Motor neuron (in vitro differentiated cells): Measurements from ENCODE around the gene MAN1B1. TPM values are rescaled to one million over a fixed set of nuclear protein-coding genes. Genes with fewer than 3 reads are reported as not detected.

Source experiments
- ATAC-seq, 8 experiments: fragments of 200-7000 bp; cut with Tn5 transposase; replicated peaks in 6 of 8; 2 replicates each; pipeline ENCODE4 v1.8.0; 2021; ENCODE audit warnings: mild to moderate bottlenecking in 8 of 8, moderate library complexity in 8 of 8
- H3K27ac ChIP-seq, 2 donors: fragments of 250-450 bp; sonication (Bioruptor Pico); 2 replicates each; pipeline ENCODE4 v1.9.0; 2021; ENCODE audit warnings: antibody characterized with exemption in 2 of 2, mild to moderate bottlenecking in 2 of 2, moderate library complexity in 1 of 2
- H3K4me1 ChIP-seq, 2 donors: fragments of 250-450 bp; sonication (Bioruptor Pico); replicated peaks in 1 of 2; 2 replicates each; pipeline ENCODE4 v1.6.1; 2021; ENCODE audit warnings: antibody characterized with exemption in 2 of 2, mild to moderate bottlenecking in 2 of 2, moderate library complexity in 1 of 2
- H3K4me3 ChIP-seq, 5 donors: fragments of 250-450 bp; sonication (Bioruptor Pico); 2 replicates each; pipeline ENCODE4 v1.9.0; 2021; ENCODE audit warnings: antibody characterized with exemption in 5 of 5, mild to moderate bottlenecking in 5 of 5, moderate library complexity in 4 of 5
- WGBS, 10 experiments: fragments of 450-650 bp; shearing (Covaris generic); methylation state at CpG; one replicate each; pipeline ENCODE4 v1.0.0; 2022; 5-methylcytosine and 5-hydroxymethylcytosine counted together
- in situ Hi-C, 9 experiments: fragments of 400-800 bp; cut with MboI; loops; one replicate each; pipeline ENCODE4 v1.15.0; 2021; ENCODE audit warnings: low sequenced_read_pairs in 9 of 9, low pct_unique_long_range_greater_than_20kb in 2 of 9; ENCODE audit not compliant: unreplicated experiment in 9 of 9
- total RNA-seq, 8 experiments: library from RNA; unstranded; fragments of 300-600 nt; gene quantifications; 2 replicates each; pipeline versions ENCODE4 v1.2.3 to v1.2.4, GENCODE V29; 2022

MAN1B1 gene
- total RNA-seq, 8 experiments from 2014 or later, result 28.6 to 89.3 (median 50.3) TPM

DNA sequence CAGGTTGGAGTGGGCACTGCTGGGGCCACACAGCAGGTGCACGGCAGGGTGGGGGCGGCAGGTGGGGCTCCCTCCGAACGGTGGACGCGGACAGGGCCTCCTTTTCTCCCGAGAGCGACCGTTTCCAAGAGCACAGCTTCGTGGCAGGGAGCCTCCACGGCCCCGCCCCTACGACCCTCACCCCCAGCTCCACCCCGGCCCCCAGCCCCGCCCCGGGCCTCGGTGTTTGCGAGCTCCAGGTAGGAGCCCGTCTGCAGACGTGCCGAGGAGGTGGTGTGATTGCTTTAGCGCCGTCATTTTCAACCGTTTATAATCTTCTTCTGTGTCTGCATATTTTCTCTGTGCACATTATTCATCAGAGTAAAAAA lies 61.0 kb downstream of the MAN1B1 start:
- WGBS, 10 experiments, result no CpG with 5 or more reads among the region's 24 CpGs
- in situ Hi-C loops, result no loop called here
- Histone ChIP-seq H3K4me1 (no peaks in the 10 kb centered on the region), H3K4me3 (no peak overlapping the region), H3K27ac (no peak overlapping the region)
- no peak for ATAC-seq

GRCh38 chr9:137148242-137148641 lies 61.5 kb downstream of the MAN1B1 start:
- H3K27ac ChIP-seq, result no peak overlapping the region
- in situ Hi-C loops, result no loop called here
- 60 to 71% (median 63%) methylated on average over 2 to 12 of the region's 27 CpGs; no CpG with 5 or more reads in 7 of the 10 experiments for WGBS, 10 experiments

DNA sequence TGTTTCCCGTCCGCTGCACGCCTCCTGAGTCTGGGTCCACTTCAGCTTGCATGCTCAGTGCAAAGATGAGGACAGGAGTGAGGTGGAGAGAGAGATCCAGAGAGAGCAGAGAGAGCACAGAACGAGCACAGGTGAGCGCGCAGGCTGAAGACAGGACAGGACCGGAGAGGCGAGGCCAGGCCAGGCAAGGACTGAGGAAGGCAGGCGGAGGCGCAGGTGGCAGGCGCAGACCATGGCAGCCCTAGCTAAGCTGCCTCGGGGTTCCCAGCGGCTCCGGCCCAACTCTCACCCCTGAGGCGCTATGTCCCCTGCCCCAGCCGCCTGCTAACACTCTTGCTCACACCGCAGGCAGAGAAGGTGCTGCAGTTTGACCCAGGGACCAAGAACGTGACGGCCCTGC lies 61.9 kb downstream of the MAN1B1 start:
- Histone ChIP-seq H3K27ac (no peak overlapping the region), H3K4me1 (no peaks in the 10 kb centered on the region), H3K4me3 (no peak overlapping the region)
- 40 to 100% (median 87%) methylated on average over 1 to 16 of the region's 19 CpGs; no CpG with 5 or more reads in 5 of the 10 experiments for WGBS, 10 experiments
- in situ Hi-C loops, result no loop called here
- ATAC-seq, result no peak

More at GRCh38 chr9:137148242-137148641, 61.5 kb downstream of the MAN1B1 start:
- no peaks in the 10 kb centered on the region for H3K4me1 ChIP-seq
- no peak overlapping the region for H3K4me3 ChIP-seq
- ATAC-seq, result no peak

- H3K4me3 ChIP-seq, result no peak overlapping the region
- H3K4me1 ChIP-seq, result no peaks in the 10 kb centered on the region
- ATAC-seq, result no peak
- WGBS, 10 experiments, result 60% methylated on average over 3 of the region's 5 CpGs; no CpG with 5 or more reads in 9 of the 10 experiments
- H3K27ac ChIP-seq, result no peak overlapping the region
- in situ Hi-C loops, result no loop called here
Observed at GRCh38 chr9:137149363-137149762, 62.6 kb downstream of the MAN1B1 start.

- WGBS, 10 experiments, result 0 to 60% (median 28%) methylated on average over 1 to 9 of the region's 20 CpGs; no CpG with 5 or more reads in 4 of the 10 experiments
- in situ Hi-C loops, result no loop called here
- H3K27ac ChIP-seq, result no peak overlapping the region
- ATAC-seq, result peak in 3 of 8 experiments; percentile 6 to 23 (median 19)
- no peak overlapping the region for H3K4me3 ChIP-seq
- H3K4me1 ChIP-seq, result no peaks in the 10 kb centered on the region
Observed at GRCh38 chr9:137149942-137150616, 63.3 kb downstream of the MAN1B1 start.

DNA sequence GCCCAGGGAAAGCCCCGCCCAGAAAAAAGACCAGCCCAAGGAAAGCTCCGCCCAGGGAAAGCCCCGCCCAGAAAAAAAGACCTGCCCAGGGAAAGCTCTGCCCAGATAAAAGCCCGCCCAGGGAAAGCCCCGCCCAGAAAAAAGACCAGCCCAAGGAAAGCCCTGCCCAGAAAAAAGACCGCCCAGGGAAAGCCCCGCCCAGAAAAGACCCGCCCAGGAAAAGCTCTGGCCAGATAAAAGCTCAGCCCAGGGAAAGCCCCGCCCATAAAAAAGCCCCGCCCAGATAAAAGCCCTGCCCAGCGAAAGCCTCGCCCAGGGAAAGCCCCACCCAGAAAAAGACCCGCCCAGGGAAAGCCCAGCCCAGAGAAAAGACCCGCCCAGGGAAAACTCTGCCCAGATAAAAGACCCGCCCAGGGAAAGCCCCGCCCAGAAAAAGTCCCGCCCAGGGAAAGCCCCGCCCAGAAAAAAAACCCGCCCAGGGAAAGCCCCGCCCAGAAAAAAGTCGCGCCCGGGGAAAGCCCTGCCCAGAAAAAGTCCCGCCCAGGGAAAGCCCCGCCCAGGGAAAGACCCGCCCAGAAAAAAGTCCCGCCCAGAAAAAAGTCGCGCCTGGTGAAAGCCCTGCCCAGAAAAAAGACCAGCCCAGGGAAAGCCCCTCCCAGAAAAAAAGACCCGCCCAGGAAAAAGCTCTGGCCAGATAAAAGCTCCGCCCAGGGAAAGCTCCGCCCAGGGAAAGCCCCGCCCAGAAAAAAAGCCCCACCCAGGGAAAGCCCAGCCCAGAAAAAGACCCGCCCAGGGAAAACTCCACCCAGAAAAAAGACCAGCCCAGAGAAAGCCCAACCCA lies 64.1 kb downstream of the MAN1B1 start:
- Histone ChIP-seq H3K4me1 (no peaks in the 10 kb centered on the region), H3K4me3 (no peak overlapping the region), H3K27ac (no peak overlapping the region)
- WGBS, 10 experiments, result 0 to 45% (median 10%) methylated on average over 1 to 8 of the region's 34 CpGs; no CpG with 5 or more reads in 3 of the 10 experiments
- in situ Hi-C loops, result no loop called here
- peak in 7 of 8 experiments; percentile 43 to 79 (median 62) for ATAC-seq

DNA sequence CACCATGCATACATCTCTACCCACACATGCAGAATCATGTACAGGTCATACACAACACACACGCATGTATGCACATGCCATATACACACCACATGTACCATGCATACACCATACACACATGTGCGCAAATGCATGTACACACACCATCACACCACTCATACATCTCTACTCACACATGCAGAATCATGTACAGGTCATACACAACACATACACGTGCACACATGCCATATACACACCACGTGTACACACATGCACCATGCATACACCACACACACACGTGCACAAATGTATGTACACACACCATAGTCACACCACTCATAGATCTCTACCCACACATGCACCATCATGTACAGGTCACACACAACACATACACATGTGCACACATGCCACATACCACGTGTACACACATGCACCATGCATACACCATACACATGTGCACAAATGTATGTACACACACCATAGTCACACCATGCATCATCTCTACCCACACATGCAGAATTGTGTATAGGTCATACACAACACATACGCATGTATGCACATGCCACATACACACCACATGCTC lies 66.1 kb downstream of the MAN1B1 start:
- no peak for ATAC-seq
- no peak overlapping the region for H3K27ac ChIP-seq
- in situ Hi-C loops, result no loop called here
- no peak overlapping the region for H3K4me3 ChIP-seq
- 64 to 100% (median 83%) methylated on average over 1 to 6 of the region's 7 CpGs; no CpG with 5 or more reads in 1 of the 10 experiments for WGBS, 10 experiments
- peaks cover 0 to 2% of the 10 kb centered on the region in 2 donors for H3K4me1 ChIP-seq

DNA sequence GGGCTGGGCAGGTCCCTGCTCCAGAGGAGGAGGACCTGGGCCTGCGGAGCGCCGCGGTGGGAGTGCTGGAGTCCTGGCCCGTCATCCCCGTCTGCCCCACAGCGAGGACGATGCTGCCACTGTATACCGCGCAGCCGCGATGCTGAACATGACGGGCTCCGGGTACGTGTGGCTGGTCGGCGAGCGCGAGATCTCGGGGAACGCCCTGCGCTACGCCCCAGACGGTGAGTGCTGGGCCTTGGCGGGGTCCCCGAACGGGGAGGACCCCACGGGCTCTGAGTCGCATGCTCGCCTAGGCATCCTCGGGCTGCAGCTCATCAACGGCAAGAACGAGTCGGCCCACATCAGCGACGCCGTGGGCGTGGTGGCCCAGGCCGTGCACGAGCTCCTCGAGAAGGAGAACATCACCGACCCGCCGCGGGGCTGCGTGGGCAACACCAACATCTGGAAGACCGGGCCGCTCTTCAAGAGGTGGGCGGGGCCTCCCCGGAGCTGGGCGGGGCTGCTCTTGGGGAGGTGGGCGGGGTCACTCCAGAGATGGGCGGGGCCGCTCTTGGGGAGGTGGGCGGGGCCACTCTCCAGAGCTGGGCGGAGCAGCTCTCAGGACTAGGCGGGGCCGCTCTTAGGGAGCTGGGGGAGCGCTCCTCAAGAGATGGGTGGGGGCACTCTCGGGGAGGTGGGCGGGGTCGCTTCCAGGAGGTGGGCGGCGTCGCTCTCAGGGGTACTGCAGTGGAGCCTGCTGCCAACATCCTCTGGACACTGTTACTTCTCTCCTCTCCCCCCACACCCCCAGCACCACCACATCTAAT lies 70.0 kb downstream of the MAN1B1 start:
- Histone ChIP-seq H3K4me1 (peaks cover 0 to 4% of the 10 kb centered on the region in 2 donors), H3K27ac (no peak overlapping the region), H3K4me3 (peak overlapping the region; percentile 14 to 34 (median 16))
- ATAC-seq, result peak; percentile 67 to 80 (median 78)
- in situ Hi-C loops, result no loop called here
- WGBS, 10 experiments, result 0 to 10% (median 3%) methylated on average over 1 to 6 of the region's 65 CpGs; no CpG with 5 or more reads in 7 of the 10 experiments

- H3K27ac ChIP-seq, result no peak overlapping the region
- 0 to 80% (median 51%) methylated on average over 3 to 8 of the region's 19 CpGs; no CpG with 5 or more reads in 5 of the 10 experiments for WGBS, 10 experiments
Observed at GRCh38 chr9:137157618-137158415, 71.0 kb downstream of the MAN1B1 start.

DNA sequence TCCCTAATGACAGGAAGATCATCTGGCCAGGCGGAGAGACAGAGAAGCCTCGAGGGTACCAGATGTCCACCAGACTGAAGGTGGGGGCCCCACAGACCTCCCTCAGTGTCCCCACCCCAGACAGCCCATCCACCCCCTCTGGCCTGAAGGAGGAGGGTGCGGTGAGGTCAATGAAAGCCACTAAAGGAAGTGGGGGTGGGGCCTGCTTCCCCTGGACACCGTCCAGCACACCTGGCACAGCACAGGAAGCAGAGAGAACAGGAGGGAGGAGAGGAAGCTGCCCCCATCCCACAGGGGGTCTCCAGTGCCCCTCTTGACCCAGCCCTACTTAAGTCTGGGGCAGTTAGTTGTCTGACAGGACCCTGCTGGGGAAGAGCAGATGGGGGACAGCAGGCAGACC lies 71.8 kb downstream of the MAN1B1 start:
- no peak for ATAC-seq
- Histone ChIP-seq H3K4me1 (peaks cover 7 to 22% of the 10 kb centered on the region in 2 donors), H3K27ac (no peak overlapping the region), H3K4me3 (no peak overlapping the region)
- no CpG with 5 or more reads among the region's 4 CpGs for WGBS, 10 experiments
- in situ Hi-C loops, result no loop called here

More at GRCh38 chr9:137157618-137158415, 71.0 kb downstream of the MAN1B1 start:
- Histone ChIP-seq H3K4me1 (peaks cover under 1 to 14% of the 10 kb centered on the region in 2 donors), H3K4me3 (no peak overlapping the region)
- in situ Hi-C loops, result no loop called here
- no peak for ATAC-seq
